A673 (cell line): Measurements from ENCODE around the gene PRXL2C. TPM values are rescaled to one million over a fixed set of nuclear protein-coding genes. Genes with fewer than 3 reads are reported as not detected.

Experiments used
- BruUV-seq: library from RNA; stranded (reverse); fragments of 400-500 nt; replicated peaks from 2 replicates; lab custom pipeline; 2021; lab: Mats Ljungman, UMichigan
- CTCF ChIA-PET: fragments of 300-600 bp; sonication (Branson Sonifier 250); formaldehyde crosslinking; loops from one replicate; lab custom pipeline; 2022; ENCODE audit warnings: antibody characterized with exemption; lab: Charles Lee
- POLR2A ChIA-PET: fragments of 300-600 bp; sonication (Branson Sonifier 250); formaldehyde crosslinking; loops from one replicate; lab custom pipeline; 2022; ENCODE audit warnings: antibody characterized with exemption; ENCODE audit not compliant: low non-redundant PET; lab: Charles Lee
- DNase-seq: peaks from one replicate; pipeline ENCODE4 v3.0.0-alpha.2; 2015; ENCODE audit warnings: low spot score
- H3K27ac ChIP-seq: fragments of 200-600 bp; sonication (generic); 2 replicates; pipeline ENCODE4 v1.5.1; 2016; ENCODE audit warnings: mixed run types, low read depth, mild to moderate bottlenecking, mixed read lengths, antibody characterized with exemption, low read length; ENCODE audit not compliant: poor library complexity, severe bottlenecking
- H3K27me3 ChIP-seq: fragments of 200-600 bp; sonication (generic); replicated peaks from 2 replicates; pipeline ENCODE4 v1.6.1; 2017; ENCODE audit warnings: mixed run types, low read depth, mild to moderate bottlenecking, mixed read lengths, antibody characterized with exemption, low read length; ENCODE audit not compliant: insufficient read depth, poor library complexity
- H3K36me3 ChIP-seq: fragments of 200-600 bp; sonication (generic); 2 replicates; pipeline ENCODE4 v1.6.1; 2016; ENCODE audit warnings: mixed run types, mild to moderate bottlenecking, mixed read lengths, antibody characterized with exemption, low read length; ENCODE audit not compliant: insufficient read depth, poor library complexity, severe bottlenecking
- H3K4me1 ChIP-seq: fragments of 200-600 bp; sonication (generic); 2 replicates; pipeline ENCODE4 v1.6.1; 2017; ENCODE audit warnings: mixed run types, mild to moderate bottlenecking, mixed read lengths, antibody characterized with exemption, low read length; ENCODE audit not compliant: insufficient read depth, poor library complexity, severe bottlenecking
- H3K4me3 ChIP-seq: fragments of 200-600 bp; sonication (generic); 2 replicates; pipeline ENCODE4 v1.5.1; 2016; ENCODE audit warnings: low read depth, mixed run types, mild to moderate bottlenecking, mixed read lengths, low read length; ENCODE audit not compliant: poor library complexity, severe bottlenecking
- H3K9me3 ChIP-seq: fragments of 200-600 bp; sonication (generic); 2 replicates; pipeline ENCODE4 v1.6.1; 2016; ENCODE audit warnings: mixed run types, low read depth, mild to moderate bottlenecking, mixed read lengths, antibody characterized with exemption, low read length; ENCODE audit not compliant: poor library complexity, severe bottlenecking
- CTCF ChIP-seq: fragments of 300-800, 200-600 bp; sonication (generic); conservative IDR thresholded peaks from 2 replicates; pipeline ENCODE4 v1.5.1; 2017; ENCODE audit warnings: low read depth, mild to moderate bottlenecking, antibody characterized with exemption, low read length, moderate library complexity, mixed read lengths
- EZH2 ChIP-seq: fragments of 200-600 bp; sonication (generic); IDR thresholded peaks from 2 replicates; pipeline ENCODE4 v1.6.1; 2017; ENCODE audit warnings: borderline replicate concordance, low read depth, mild to moderate bottlenecking, mixed read lengths, antibody characterized with exemption, low read length; ENCODE audit not compliant: poor library complexity, severe bottlenecking
- intact Hi-C: fragments of 100-400 bp; cut with micrococcal nuclease; formaldehyde crosslinking; loops from one replicate; pipeline ENCODE4 v1.10.0; 2022; ENCODE audit not compliant: unreplicated experiment
- total RNA-seq: library from RNA; stranded (reverse); gene quantifications from 2 replicates; pipeline ENCODE4 v1.2.3, GENCODE V29; 2021

PRXL2C gene
- total RNA-seq, 1 experiment from 2014 or later: 2.6 TPM

- ChIA-PET POLR2A (no interaction called here), CTCF (no interaction called here)
- DNase-seq: no peak
- TF ChIP-seq CTCF: no peak
- TF ChIP-seq EZH2: no peak
- intact Hi-C loops: loop anchor here (10.0 kb wide), 1 partner anchor 426 kb away; no protein-coding TSS in a partner anchor
- no peaks in the 10 kb centered on the region for H3K27me3 ChIP-seq
- no peak overlapping the region for H3K4me3 ChIP-seq
- no peaks in the 10 kb centered on the region for H3K36me3 ChIP-seq
- H3K9me3 ChIP-seq: no peaks in the 10 kb centered on the region
- no peak overlapping the region for H3K27ac ChIP-seq
- no TSS peak for BruUV-seq
- H3K4me1 ChIP-seq: no peaks in the 10 kb centered on the region
Measured at GRCh38 chr9:96660692-96661248, 5.7 kb upstream of the PRXL2C start.

GRCh38 chr9:96654450-96655197, 493 bp downstream of the PRXL2C start:
- intact Hi-C loops: loop anchor here (5.0 kb wide), 1 partner anchor 202 kb away; the partner anchor contains the start of gene HABP4
- POLR2A ChIA-PET: no interaction called here
- Histone ChIP-seq H3K4me1 (no peaks in the 10 kb centered on the region), H3K36me3 (no peaks in the 10 kb centered on the region), H3K4me3 (peak overlapping the region; percentile 56), H3K9me3 (no peaks in the 10 kb centered on the region), H3K27me3 (no peaks in the 10 kb centered on the region), H3K27ac (no peak overlapping the region)
- TF ChIP-seq EZH2: no peak
- TF ChIP-seq CTCF: no peak
- CTCF ChIA-PET: interaction anchor here (0.6 to 0.9 kb wide), 2 partner anchors 12 kb away, joined by 3 read pairs; no protein-coding TSS in a partner anchor
- peak; percentile 81 for DNase-seq
- BruUV-seq: no TSS peak

GRCh38 chr9:96651626-96652025, 3.5 kb downstream of the PRXL2C start:
- Histone ChIP-seq H3K4me3 (no peak overlapping the region), H3K4me1 (peaks cover 1% of the 10 kb centered on the region), H3K27me3 (no peaks in the 10 kb centered on the region), H3K36me3 (no peaks in the 10 kb centered on the region), H3K27ac (no peak overlapping the region), H3K9me3 (no peaks in the 10 kb centered on the region)
- POLR2A ChIA-PET: no interaction called here
- intact Hi-C loops: loop anchor here (1.0 to 5.0 kb wide), 2 partner anchors 199 to 324 kb away; partner anchors contain the start of gene HABP4
- TF ChIP-seq EZH2 (no peak), CTCF (peak; percentile 67)
- CTCF ChIA-PET: no interaction called here
- peak; percentile 41 for DNase-seq
- BruUV-seq: no TSS peak
